Naive thymus-derived CD4-positive, alpha-beta T cell (primary cell): ENCODE measurements around the gene BTRC. TPM values are rescaled to one million over a fixed set of nuclear protein-coding genes. Genes with fewer than 3 reads are reported as not detected.
"Not testable (repeated sequence)": the region's sequence is repeated elsewhere in the genome, so short reads cannot be mapped to it uniquely, and the experiment has no call there.

Experiments
- ATAC-seq: fragments of 150-1000 bp; cut with Tn5 transposase; 2 replicates; pipeline ENCODE4 v1.10.0; 2021; ENCODE audit warnings: mild to moderate bottlenecking, moderate library complexity
- CTCF ChIA-PET: fragments of 350-600 bp; sonication (Branson Sonifier 250); formaldehyde crosslinking; loops from one replicate; lab custom pipeline; 2021; ENCODE audit warnings: antibody characterized with exemption; lab: Charles Lee
- POLR2A ChIA-PET: fragments of 350-600 bp; sonication (Branson Sonifier 250); formaldehyde crosslinking; loops from one replicate; lab custom pipeline; 2021; ENCODE audit warnings: antibody characterized with exemption, inconsistent platforms; lab: Charles Lee
- DNase-seq, 9 donors: peaks; one replicate each; pipeline versions ENCODE4 v3.0.0 to v3.0.0-alpha.2; 2020 to 2022; ENCODE audit warnings: mixed read lengths in 1 of 9
- H3K27ac ChIP-seq: one replicate; pipeline ENCODE4 v1.7.0; 2013; ENCODE audit warnings: mild to moderate bottlenecking, low read depth, low read length, moderate library complexity
- H3K27me3 ChIP-seq, 2 donors: one replicate each; pipeline ENCODE4 v1.7.0; 2013; ENCODE audit warnings: low read length in 2 of 2, mild to moderate bottlenecking in 2 of 2, moderate library complexity in 2 of 2; ENCODE audit not compliant: control insufficient read depth in 2 of 2, insufficient read depth in 2 of 2
- H3K36me3 ChIP-seq, 3 experiments: 1 replicate in 2 of 3; 2 replicates in 1 of 3; pipeline ENCODE4 v1.7.0; 2013; ENCODE audit warnings: low read length in 3 of 3, mild to moderate bottlenecking in 3 of 3, moderate library complexity in 1 of 3; ENCODE audit not compliant: insufficient read depth in 3 of 3, control insufficient read depth in 2 of 3
- H3K4me1 ChIP-seq, 2 donors: one replicate each; pipeline ENCODE4 v1.7.0; 2013; ENCODE audit warnings: low read length in 2 of 2, mild to moderate bottlenecking in 2 of 2, moderate library complexity in 1 of 2; ENCODE audit not compliant: control insufficient read depth in 2 of 2, insufficient read depth in 2 of 2
- H3K4me3 ChIP-seq: 2 replicates; pipeline ENCODE4 v1.7.0; 2013; ENCODE audit warnings: mild to moderate bottlenecking, low read length
- H3K9me3 ChIP-seq, 3 experiments: 1 replicate in 2 of 3; 2 replicates in 1 of 3; pipeline ENCODE4 v1.7.0; 2013; ENCODE audit warnings: low read length in 3 of 3; ENCODE audit not compliant: control insufficient read depth in 2 of 3
- H3K27ac Mint-ChIP-seq, 9 donors: one replicate each; pipeline ENCODE4 v1.8.0; 2020 to 2022; ENCODE audit warnings: mixed read lengths in 9 of 9, mild to moderate bottlenecking in 8 of 9, moderate library complexity in 5 of 9, inconsistent platforms in 2 of 9
- H3K27me3 Mint-ChIP-seq, 5 donors: one replicate each; pipeline ENCODE4 v1.8.0; 2021 to 2022; ENCODE audit warnings: mixed read lengths in 5 of 5, mild to moderate bottlenecking in 1 of 5
- H3K36me3 Mint-ChIP-seq, 5 donors: one replicate each; pipeline ENCODE4 v1.8.0; 2020 to 2022; ENCODE audit warnings: mixed read lengths in 5 of 5, mild to moderate bottlenecking in 3 of 5, inconsistent platforms in 1 of 5
- H3K4me1 Mint-ChIP-seq, 7 donors: one replicate each; pipeline ENCODE4 v1.8.0; 2020 to 2022; ENCODE audit warnings: mixed read lengths in 7 of 7, mild to moderate bottlenecking in 3 of 7, inconsistent platforms in 1 of 7
- H3K4me3 Mint-ChIP-seq, 10 donors: one replicate each; pipeline ENCODE4 v1.8.0; 2020 to 2022; ENCODE audit warnings: mild to moderate bottlenecking in 10 of 10, mixed read lengths in 10 of 10, moderate library complexity in 6 of 10, inconsistent platforms in 2 of 10
- H3K9me3 Mint-ChIP-seq, 11 donors: one replicate each; pipeline ENCODE4 v1.8.0; 2020 to 2022; ENCODE audit warnings: mixed read lengths in 11 of 11, mild to moderate bottlenecking in 4 of 11, inconsistent platforms in 1 of 11, moderate library complexity in 1 of 11
- intact Hi-C, 2 donors: fragments of 100-400 bp; cut with micrococcal nuclease; formaldehyde crosslinking; loops; one replicate each; pipeline ENCODE4 v1.15.1; 2023
- polyA plus RNA-seq, 2 donors: library from polyadenylated mRNA; unstranded; fragments of 300-500 nt; fragmentation: Illumina TruSeq; gene quantifications; one replicate each; pipeline ENCODE4 v1.2.3, GENCODE V29; 2021
- total RNA-seq, 6 experiments: library from RNA in 5 of 6; stranded (reverse) in 5 of 6; gene quantifications; 1 replicate in 5 of 6; 2 replicates in 1 of 6; pipeline ENCODE4 v1.2.3 and lab custom pipeline; 2021 to 2026

The BTRC gene
- total and polyA plus RNA-seq, 7 experiments from 2014 or later: 12.8 to 26.1 (median 16.8) TPM

DNA sequence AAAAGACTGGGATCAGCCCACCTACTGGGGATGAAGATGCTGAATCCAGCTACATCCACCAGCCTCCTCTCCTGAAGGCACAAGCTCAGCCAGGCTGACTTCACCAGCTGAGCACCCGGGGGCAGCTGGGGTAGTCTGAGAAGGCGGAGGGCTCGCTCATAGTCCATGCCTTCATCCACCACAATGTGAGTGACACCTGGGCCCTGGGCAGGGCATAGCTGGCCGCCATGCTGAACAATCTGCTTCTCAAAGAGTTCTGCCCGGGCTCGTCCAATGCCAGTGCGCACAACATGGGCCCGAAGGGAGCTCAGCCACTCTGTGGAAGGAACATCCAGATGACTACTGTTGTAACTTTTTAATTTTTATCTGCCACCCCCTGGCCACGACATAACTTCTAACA lies 231.9 kb downstream of the BTRC start:
- CTCF ChIA-PET: interaction anchor here (0.6 kb wide), 1 partner anchor 485 kb away, joined by 3 read pairs; no protein-coding TSS in a partner anchor
- H3K36me3 ChIP-seq: peaks cover 0 to 46% (median 0%) of the 10 kb centered on the region in 3 experiments
- H3K27me3 ChIP-seq: no peaks in the 10 kb centered on the region
- POLR2A ChIA-PET: no interaction called here
- peaks cover 14 to 16% of the 10 kb centered on the region in 2 donors for H3K4me1 ChIP-seq
- H3K36me3 Mint-ChIP-seq: peaks cover 0 to 22% (median 4%) of the 10 kb centered on the region in 5 donors
- H3K4me1 Mint-ChIP-seq: peaks cover 16 to 37% (median 32%) of the 10 kb centered on the region in 7 donors
- H3K27me3 Mint-ChIP-seq: no peaks in the 10 kb centered on the region
- H3K9me3 ChIP-seq: no peaks in the 10 kb centered on the region
- peak overlapping the region in 4 of 10 donors; percentile 0 to 95 (median 48) for H3K4me3 Mint-ChIP-seq
- intact Hi-C loops: loop anchor here in 1 of 2 donors (5.0 kb wide), 1 partner anchor 1049 kb away; the partner anchor contains the start of gene HIF1AN
- no peak overlapping the region for H3K27ac Mint-ChIP-seq
- DNase-seq (no peak), ATAC-seq (no peak)
- peaks cover 0 to 2% (median 0%) of the 10 kb centered on the region in 11 donors for H3K9me3 Mint-ChIP-seq
- no peak overlapping the region for H3K4me3 ChIP-seq
- H3K27ac ChIP-seq: no peak overlapping the region

GRCh38 chr10:101587725-101588653 lies 234.0 kb downstream of the BTRC start, which contains the start of the genes DPCD and POLL:
DPCD (plus strand) TSS chr10:101588321; CDS start chr10:101588337, 16 bp downstream.
POLL (minus strand) TSS chr10:101588257; CDS start chr10:101587360, 897 bp downstream.
- H3K27me3 Mint-ChIP-seq: no peaks in the 10 kb centered on the region
- peaks cover 16 to 37% (median 32%) of the 10 kb centered on the region in 7 donors for H3K4me1 Mint-ChIP-seq
- ATAC-seq: peak; percentile 94
- ChIA-PET CTCF (interaction anchor here (0.5 to 1.4 kb wide), 3 partner anchors 17 to 1242 kb away, joined by 3 to 5 read pairs (median 4); no protein-coding TSS in a partner anchor), POLR2A (interaction anchor here (0.8 to 1.4 kb wide), 6 partner anchors 10 to 915 kb away, joined by 3 read pairs; partner anchors contain the start of genes ACTR1A and FBXW4)
- Histone ChIP-seq H3K27me3 (no peaks in the 10 kb centered on the region), H3K9me3 (no peaks in the 10 kb centered on the region), H3K4me1 (peaks cover 14 to 16% of the 10 kb centered on the region in 2 donors), H3K4me3 (peak within 1 kb of the TSS; percentile 77), H3K36me3 (peaks cover 0 to 27% (median 0%) of the 10 kb centered on the region in 3 experiments), H3K27ac (peak within 1 kb of the TSS; percentile 69)
- H3K4me3 Mint-ChIP-seq: peak within 1 kb of the TSS; percentile 92 to 97 (median 95)
- DNase-seq: peak; percentile 73 to 89 (median 81)
- H3K27ac Mint-ChIP-seq: peak within 1 kb of the TSS; percentile 71 to 94 (median 89)
- H3K9me3 Mint-ChIP-seq: peaks cover 0 to 2% (median 0%) of the 10 kb centered on the region in 11 donors
- H3K36me3 Mint-ChIP-seq: peaks cover 0 to 18% (median 3%) of the 10 kb centered on the region in 5 donors
- intact Hi-C loops: loop anchor here (1.0 to 5.0 kb wide), 6 partner anchors 18 to 1051 kb away; partner anchors contain the start of genes ACTR1A (in 1 of the 2), HIF1AN (in 1 of the 2), NPM3 (in 1 of the 2) and SUFU (in 1 of the 2)

GRCh38 chr10:101588879-101589278 lies 234.9 kb downstream of the BTRC start:
- Mint-ChIP-seq H3K4me3 (peak overlapping the region; percentile 27 to 97 (median 94)), H3K36me3 (peaks cover 0 to 10% (median 3%) of the 10 kb centered on the region in 5 donors), H3K27ac (peak overlapping the region in 3 of 9 donors; percentile 38 to 71 (median 58)), H3K9me3 (peaks cover 0 to 2% (median 0%) of the 10 kb centered on the region in 11 donors), H3K4me1 (peaks cover 16 to 37% (median 27%) of the 10 kb centered on the region in 7 donors), H3K27me3 (no peaks in the 10 kb centered on the region)
- CTCF ChIA-PET: interaction anchor here (0.6 kb wide), 1 partner anchor 1243 kb away, joined by 4 read pairs; no protein-coding TSS in a partner anchor
- DNase-seq: no peak
- H3K27ac ChIP-seq: peak overlapping the region; percentile 69
- H3K36me3 ChIP-seq: peaks cover 0 to 18% (median 0%) of the 10 kb centered on the region in 3 experiments
- H3K4me3 ChIP-seq: peak overlapping the region; percentile 77
- peaks cover 14 to 16% of the 10 kb centered on the region in 2 donors for H3K4me1 ChIP-seq
- no peak for ATAC-seq
- H3K27me3 ChIP-seq: no peaks in the 10 kb centered on the region
- intact Hi-C loops: loop anchor here (1.0 to 5.0 kb wide), 6 partner anchors 19 to 1052 kb away; partner anchors contain the start of genes ACTR1A (in 1 of the 2), HIF1AN (in 1 of the 2), NPM3 (in 1 of the 2) and SUFU (in 1 of the 2)
- POLR2A ChIA-PET: interaction anchor here (1.3 to 1.4 kb wide), 2 partner anchors 12 to 914 kb away, joined by 3 read pairs; partner anchors contain the start of gene ACTR1A
- H3K9me3 ChIP-seq: no peaks in the 10 kb centered on the region

- intact Hi-C loops, H3K36me3 Mint-ChIP-seq, H3K27ac Mint-ChIP-seq, H3K27ac ChIP-seq, H3K36me3 ChIP-seq, DNase-seq, H3K4me3 Mint-ChIP-seq, H3K9me3 Mint-ChIP-seq, H3K27me3 Mint-ChIP-seq, H3K4me3 ChIP-seq, H3K27me3 ChIP-seq, H3K9me3 ChIP-seq, POLR2A ChIA-PET, H3K4me1 ChIP-seq, CTCF ChIA-PET: not testable (repeated sequence)
- peaks cover 0 to 11% (median 4%) of the 10 kb centered on the region in 7 donors for H3K4me1 Mint-ChIP-seq
- peak; percentile 54 for ATAC-seq
These were observed 239.4 kb downstream of the BTRC start for GRCh38 chr10:101593331-101593730.

DNA sequence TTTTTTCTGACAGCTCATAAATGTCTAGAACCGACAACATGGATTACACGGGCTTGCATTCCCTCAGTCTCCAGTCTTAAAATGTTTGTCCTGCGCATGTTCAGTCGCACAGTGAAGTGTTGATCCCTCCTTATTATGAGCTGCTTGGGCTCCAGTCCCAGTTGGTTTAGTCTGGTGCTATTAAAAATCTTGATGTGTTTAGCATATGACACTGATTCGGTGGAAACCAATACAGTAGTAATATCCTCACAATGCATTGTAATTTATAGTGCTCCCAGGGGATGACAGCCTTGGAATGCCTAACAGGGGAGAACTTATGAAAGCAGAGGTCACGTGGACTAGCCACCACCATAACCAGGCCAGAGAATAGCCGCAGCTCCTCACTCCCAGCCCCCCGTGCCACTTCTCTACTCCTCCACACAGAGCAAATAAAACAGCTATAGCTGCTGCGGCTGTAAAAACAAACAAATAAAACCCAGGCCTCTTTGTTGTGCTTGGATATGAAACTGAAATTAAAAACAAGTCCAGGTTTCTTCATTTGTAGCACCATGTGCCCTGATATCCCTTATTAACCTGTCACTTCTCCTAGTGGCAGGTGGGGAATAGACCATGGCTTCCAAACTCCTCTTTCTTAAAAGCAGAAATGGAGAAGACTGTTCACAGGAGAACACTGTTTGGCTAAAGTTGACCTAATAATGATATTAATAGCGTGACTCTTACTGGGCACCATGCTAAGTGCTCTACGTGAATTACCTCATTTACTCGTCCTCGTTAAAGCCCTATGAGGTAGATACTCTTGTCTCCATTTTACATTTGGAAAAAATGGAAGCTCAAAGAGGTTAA lies 241.8 kb downstream of the BTRC start:
- H3K4me1 ChIP-seq: no peaks in the 10 kb centered on the region
- CTCF ChIA-PET: no interaction called here
- no peak for ATAC-seq
- H3K4me3 ChIP-seq: no peak overlapping the region
- Mint-ChIP-seq H3K27ac (no peak overlapping the region), H3K4me1 (peaks cover 0 to 3% (median 0%) of the 10 kb centered on the region in 7 donors), H3K36me3 (no peaks in the 10 kb centered on the region), H3K27me3 (no peaks in the 10 kb centered on the region), H3K4me3 (no peak overlapping the region), H3K9me3 (peaks cover 0 to 4% (median 0%) of the 10 kb centered on the region in 11 donors)
- H3K27ac ChIP-seq: no peak overlapping the region
- H3K9me3 ChIP-seq: no peaks in the 10 kb centered on the region
- H3K36me3 ChIP-seq: no peaks in the 10 kb centered on the region
- DNase-seq: no peak
- POLR2A ChIA-PET: interaction anchor here (0.8 kb wide), 1 partner anchor 11 kb away, joined by 3 read pairs; no protein-coding TSS in a partner anchor
- H3K27me3 ChIP-seq: no peaks in the 10 kb centered on the region
- intact Hi-C loops: no loop called here
